GM19452 (cell line): Measurements from ENCODE around the gene SMYD2.
A peak's percentile ranks its signal among the peaks of the same experiment; 100 is the strongest.

Experiments
- ATAC-seq: cut with Tn5 transposase; IDR thresholded peaks from one replicate; pipeline ENCODE4 v1.9.1; 2021; ENCODE audit not compliant: unreplicated experiment

SMYD2 gene

DNA sequence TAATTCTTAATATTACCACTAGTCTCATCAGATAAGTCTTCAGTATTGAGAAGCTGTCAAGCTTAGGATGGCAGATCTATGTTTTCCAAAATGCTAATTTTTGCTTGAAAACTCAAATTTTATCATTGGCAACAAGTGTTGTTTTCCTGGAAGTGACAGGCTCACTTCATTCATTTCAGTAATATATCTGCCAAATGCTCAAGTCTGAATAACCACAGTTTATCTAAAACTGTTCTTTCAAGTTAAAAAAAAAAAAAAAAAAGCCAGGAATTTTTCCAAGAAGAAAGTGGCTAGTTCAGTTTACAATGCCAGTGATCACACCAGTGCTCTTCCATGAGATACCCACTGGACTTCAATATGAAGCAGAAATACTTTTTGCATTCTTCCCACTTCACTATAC, 20.6 kb downstream of the SMYD2 start:
- ATAC-seq = no peak

DNA sequence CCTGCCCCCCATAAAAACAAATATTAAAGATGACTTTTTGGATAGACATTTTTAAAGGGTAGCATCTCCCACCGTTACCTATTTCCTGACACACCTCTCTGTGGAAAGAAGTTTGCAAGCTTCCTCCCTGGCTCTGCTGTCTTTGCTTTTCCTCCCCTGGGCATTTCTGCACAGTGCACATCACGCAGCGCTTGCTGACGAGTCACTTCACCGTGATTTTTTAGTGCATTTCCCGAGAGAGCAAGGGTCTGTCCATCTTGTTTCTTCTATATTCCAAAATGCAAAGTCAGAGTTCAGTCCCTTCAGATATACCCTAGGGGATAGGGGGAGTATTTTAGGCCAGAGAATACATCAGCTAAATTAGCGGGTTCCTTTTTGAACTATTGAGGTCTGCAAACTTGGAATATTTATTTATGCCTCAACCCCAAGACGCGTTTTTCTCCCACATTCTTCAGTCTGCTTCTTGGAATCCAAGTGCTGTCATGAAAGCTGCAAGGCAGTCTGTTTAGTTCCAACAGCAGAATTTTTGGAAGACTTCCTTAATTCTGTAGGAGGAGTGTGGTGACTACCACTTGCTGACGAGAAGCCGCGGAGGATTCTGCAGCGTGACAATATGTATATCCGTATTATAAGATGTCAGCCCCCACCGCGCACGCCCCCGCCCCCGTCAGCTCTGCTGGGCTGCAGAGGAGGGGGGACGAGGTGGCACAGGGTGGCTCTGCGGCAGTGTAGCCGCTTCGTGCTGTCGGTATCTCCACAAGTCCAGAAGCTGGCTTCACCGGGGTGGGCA, 22.4 kb downstream of the SMYD2 start:
- no peak for ATAC-seq

DNA sequence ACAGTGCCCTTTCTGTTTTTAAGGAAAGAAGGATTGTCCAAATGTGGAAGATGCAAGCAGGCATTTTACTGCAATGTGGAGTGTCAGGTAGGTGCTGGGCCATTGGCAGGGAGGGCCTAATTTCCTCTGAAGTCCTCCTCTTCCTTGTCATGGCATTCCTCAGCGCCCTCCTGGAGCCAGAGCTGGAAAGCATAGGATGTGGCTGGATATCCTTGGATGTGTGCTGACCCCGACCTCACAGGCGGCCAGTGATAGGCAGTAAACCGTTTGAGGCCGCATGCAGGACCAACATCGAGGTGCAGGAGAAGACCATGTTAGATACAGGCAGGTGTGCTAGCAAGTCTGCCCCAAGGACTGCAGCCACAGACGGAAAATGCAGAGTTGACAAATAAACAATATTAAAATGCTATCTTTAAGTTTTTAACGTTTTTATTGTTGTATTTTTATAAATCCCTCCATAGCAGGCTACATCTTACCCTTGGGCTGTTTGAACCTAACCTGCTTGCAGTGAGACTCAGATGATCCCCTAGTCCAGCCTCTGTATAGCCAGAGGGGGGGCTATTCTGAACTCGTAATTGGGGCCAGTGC, 24.3 kb downstream of the SMYD2 start:
- no peak for ATAC-seq

DNA sequence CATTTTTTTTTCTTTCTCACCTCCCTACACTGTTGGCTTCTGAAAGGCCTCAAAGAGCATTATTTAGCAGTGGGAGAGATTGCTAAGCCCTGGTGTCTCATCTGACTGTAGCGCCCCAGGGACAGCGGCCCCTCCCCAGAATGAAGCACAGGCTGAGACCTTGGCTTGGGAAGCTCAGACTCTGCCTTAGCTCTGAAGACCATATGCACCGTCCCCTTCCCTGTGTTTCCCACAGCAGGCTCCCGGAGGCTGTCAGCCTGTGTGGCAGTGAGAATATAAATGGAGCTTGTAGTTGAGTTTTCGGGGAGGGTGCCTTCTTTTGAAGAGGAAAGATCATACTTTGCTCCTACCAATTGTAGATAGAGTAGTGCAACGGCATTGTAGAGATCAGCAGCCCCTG, 25.3 kb downstream of the SMYD2 start:
- no peak for ATAC-seq

DNA sequence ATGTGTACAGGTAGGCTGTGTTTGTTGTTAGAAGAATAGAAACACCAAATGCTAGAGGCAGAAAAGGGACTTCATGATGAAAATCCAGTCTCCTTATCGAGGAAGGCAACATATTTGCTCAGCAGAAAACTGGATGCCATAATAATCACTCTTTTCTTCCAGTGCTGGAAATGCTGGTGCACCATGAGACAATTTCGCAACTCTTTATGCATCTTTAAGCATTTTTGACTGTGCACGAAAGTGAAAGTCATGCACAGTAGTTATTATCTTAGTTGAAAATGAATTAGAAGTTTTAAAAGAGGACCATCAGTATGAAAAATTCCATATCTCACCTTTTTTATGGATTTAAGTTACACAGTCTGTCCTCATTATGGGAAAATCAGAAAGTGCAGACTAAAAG, 29.1 kb downstream of the SMYD2 start:
- ATAC-seq = no peak

DNA sequence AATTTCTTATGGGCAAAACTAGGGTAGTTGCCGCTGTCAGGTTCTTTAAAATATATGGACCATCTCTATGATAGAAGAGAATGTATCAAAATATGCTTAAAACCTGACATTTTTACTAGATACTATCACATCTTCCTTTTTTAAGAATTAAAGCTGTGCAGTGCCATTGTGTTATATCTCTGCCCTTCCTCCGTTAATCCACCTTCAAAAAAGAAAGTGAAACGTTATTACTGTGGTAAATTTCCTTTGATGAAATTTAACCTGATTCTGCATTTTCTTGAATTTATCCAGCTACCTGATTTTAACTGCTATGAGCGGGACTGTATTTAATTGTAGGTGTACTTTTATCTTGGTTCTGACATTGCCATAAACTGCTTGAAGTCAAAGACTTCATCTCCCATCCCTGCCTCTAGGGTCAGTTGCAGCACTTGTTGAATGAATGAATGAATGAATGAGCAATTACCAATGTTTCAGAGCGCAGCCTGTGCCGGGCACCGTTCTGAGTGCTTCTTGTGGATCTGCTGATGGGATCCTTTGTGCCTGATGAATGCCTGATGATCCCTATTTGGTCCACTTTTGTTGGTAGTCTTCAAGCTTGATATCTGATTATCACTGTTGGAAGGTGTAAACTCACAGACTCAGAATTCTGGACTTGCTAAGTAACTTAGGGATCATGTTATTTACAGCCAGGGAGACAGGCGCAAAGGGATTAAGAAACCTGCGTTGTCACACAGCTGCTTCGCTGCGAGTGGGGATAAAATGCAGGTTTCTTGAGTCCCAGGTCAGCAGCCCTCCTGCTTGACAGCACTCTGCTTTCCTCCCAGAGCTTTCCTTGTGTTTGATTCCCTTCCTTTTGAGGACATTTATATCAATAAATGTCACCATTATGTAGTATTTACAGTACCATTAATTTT, 30.1 kb downstream of the SMYD2 start:
- no peak for ATAC-seq

DNA sequence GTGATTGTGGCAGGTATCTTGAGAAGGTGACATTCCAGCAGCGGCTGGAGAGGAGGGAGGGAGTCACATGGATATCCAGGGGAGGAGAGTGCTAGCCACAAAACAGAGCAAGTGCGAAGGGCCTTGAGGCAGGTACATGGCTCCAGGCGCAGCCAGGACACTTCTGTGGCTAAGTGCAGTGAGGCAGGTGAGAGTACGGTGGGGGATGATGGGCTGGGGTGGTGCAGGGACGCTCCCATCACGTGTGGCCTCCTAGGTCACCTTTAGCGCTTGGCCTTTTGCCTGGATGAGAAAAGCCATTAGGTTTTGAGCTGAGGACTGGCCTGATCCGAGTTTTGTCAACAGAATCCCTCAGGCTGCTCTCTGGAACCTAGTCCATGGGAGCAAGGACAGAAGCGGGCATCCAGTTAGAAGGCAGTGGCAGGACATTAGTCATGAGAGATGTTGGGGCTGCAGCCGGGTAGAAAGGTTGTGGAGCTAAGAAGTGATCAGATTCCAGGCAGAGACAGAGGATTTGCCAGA, 31.6 kb downstream of the SMYD2 start:
- no peak for ATAC-seq

DNA sequence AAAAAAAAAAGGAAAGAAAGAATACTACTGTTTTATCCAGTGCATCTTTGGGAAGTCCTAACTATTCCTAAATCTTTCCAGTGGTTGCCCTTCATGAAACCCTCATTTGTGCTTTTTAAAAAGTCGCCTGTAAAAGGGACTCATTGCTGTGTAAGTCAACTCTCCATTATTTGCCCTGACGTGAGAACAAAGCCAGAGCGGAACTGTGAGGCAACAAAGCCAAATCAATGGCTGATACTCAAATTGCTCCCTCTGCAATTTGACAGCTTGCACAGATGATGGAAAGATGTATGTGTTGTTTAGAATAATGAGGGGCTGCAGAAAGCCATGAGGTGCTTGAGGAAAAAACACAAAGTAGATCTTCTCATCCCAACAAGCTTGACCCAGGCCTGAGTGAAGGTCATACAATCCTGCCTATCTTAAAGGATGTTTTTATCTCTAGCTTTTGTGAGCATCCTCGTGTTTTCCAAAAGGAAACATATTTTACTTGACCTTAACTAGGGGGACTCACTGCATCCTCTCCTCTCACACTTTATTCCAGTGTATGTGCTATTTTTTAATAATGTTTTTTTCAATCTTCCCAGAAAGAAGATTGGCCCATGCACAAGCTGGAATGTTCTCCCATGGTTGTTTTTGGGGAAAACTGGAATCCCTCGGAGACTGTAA, 33.4 kb downstream of the SMYD2 start:
- no peak for ATAC-seq

DNA sequence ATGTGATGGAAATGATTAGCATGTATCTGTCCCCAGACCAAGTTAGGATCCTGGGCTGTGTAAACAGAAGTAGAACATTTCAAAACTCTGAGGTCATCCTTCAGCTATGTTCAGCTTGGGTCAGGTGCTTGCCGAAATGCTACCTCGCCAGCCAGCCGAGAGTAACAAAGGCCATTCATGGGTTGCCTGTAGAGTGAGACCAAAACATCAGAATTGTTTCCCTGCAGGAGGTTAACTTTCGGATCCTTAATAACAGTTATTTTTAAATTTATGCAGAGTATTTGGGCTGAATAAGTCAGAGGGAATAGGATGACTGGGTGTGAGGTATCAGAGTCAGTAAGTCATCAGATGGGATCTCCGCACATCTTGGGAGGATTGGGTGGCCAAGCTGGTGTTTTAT, 35.6 kb downstream of the SMYD2 start:
- no peak for ATAC-seq

DNA sequence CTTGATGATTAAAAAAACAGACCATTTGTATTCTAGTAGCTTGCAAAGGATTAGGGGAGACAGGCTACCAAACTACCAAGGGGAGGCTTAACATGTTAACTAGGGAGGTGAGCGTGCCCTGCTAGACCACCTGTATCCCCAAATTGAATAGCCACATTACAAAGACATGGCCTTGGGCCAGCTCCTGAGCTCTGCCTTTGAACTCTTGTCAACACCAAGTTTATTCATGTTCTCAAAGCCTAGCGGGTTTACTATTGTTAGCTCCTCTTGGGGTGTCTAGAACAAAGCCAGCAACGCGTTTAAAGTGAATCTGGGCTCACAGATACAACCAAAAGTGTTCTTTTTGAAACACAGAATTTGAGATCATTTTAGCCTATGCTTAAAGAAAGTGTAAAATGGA, 36.3 kb downstream of the SMYD2 start:
- ATAC-seq = no peak

DNA sequence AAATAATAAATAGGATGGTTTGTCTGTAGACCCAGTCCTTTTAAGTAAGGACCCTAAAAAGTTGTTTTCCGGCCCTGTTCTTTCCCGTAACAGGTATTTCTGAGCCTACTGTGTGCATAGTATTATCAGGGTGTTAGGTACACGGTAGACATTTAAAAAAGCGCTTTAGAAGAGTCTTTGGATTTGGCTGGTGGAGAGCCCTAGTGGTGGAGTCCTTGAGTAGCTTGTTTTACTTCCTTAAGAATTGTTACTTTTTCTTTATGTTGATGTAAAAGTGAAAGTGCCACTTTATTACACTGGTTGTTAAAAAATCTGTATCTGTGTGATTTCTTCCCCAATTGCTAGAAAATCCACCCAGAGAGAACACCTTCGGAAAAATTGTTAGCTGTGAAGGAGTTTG, 36.8 kb downstream of the SMYD2 start:
- ATAC-seq = no peak

DNA sequence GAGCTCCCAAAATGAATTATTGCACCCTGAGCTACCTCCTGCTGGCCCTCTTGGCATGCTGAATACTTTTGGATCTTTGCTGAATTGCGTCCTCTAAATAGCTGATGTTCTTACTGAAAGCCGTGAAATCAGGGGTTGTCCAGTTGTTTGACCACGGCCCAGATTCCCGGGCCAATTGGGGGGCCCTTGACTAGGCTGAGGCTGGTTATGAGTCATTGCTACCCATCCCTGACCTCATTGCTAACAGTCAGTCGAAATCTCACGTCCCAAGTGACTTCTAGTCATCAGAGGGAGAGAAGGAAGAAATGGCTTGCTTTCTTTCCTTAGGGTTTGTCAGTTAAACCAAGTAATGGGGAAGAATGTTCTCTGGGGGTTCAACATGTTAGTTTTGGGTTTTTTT, 37.4 kb downstream of the SMYD2 start:
- no peak for ATAC-seq

DNA sequence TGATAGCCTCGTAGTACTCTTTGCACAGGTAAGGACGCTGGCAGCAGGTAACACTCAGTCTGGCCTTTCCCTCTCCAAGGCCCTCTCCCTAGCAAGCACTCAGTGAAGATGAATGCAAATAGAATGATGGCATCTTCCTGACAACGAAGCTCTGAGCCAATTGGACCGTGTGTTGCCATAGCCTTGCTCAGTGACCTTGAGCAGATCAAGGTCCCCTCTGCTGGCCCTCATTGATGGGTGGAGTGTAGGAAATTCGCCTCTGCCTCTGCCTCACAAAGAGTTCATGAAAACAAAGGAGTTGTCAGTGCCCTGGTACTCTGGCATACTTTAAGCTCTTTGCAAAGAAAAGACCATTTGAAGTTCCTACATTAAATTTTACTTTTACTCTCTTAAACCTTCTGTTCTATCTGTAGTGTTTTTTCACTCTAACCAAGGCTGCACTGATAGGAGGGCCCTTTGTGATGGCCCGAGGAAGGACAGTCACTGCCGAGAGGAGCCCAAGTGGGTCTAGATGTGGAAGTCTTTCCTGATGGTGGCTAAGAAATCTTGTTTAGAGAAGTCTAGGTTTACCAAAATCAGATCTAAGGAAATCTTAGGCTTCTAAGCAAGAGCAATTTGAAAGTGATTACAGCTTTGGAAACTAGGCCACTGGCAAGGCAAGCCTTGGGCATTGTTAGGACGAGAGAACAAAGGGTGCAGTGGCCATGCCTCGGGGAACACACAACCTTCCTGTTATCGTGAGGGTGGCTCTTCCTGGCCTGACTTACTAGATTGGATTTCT, 38.2 kb downstream of the SMYD2 start:
- no peak for ATAC-seq

DNA sequence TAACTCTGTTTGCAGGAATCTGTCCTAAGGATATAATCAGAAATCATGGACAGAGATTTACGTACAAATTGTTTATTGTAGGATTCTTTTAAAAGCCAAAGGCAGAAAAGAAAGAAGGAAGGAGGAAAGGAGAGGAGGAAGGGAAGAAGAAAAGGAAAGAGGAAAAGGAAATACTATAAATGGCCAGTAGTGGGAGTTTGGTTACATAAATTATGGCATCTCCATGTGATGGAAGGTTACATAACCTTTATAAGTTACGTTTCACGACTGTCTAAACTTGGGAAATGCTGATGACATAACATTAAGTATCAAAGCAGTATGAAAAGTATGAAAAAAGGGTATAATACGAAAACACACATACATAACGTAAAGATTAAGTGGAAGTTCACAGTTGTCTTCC, 39.0 kb downstream of the SMYD2 start:
- no peak for ATAC-seq

DNA sequence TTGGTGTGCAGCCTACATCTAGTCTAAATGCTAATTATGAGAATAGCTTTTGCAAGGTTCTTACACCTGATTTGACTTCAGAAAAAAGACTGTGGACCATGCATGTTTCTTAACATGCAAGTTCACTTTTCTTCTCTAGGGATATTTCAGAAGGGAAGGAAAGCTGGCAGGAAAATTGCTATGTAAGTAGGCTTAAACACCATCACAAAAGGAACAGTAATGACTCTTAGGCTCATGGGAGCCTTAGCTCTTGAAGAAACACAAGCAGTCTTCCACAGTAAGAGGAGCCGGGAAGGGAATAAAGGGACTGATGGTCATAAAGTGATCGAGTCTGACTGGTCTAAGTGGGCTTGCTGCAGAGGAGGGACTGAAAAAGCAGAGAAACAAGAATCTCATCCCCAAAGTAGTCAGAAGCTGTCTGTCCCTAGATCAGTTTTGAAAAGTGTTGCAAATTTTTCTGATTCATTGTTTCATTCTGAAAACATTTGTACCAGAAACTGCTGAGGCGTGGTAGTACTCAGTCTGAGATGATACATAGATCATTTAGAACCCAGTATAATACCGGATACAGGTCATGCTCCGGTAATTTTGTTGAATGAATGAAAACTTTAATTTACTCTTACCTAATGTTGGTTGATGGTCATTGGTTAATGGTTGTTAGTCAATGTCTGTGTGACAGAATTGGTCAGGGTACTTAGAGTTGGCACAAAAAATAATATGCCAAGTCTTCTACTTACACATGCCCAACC, 40.9 kb downstream of the SMYD2 start:
- ATAC-seq = peak; percentile 79

DNA sequence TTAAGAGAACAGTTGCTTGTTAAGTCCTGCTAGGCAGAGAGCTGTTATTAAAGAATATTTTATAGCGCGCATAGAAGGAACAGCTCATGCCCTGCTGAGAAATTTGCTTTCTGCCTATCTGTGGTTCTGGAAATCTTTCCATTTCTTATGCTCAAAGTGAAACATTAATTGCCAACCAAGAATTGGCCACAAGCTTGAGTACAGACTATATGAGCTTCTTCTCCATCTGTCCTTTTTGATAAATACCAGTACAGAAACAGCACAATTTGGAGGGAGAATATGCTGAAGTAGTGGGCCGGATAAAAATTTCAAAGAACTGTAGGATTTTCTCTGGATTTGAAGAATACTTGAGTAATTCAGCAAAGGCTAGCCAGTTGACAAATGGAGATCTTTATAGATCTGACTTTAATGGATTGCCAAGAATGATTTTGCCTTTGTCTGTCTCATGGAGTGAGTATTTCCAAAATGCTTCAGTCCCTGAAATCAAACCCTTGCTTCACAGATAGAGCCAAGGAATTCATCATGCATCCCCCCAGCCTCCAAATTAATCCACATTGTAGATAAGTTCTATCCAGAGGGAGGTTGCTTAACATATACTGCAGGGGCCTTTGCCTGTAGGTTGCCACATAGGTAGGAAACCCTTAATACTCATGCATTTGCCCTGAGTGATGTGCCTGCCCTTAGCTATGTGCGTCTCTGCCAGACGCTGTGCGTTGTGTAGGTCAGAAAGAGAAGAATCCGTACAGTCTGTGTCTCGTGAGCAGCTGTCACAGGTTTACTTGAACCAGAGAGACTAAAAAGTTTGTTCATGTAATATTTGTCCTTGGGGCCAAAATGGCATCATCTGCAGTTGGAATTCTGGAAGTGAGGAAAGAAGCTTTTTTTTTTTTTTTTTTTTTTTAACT, 44.2 kb downstream of the SMYD2 start:
- ATAC-seq = no peak

DNA sequence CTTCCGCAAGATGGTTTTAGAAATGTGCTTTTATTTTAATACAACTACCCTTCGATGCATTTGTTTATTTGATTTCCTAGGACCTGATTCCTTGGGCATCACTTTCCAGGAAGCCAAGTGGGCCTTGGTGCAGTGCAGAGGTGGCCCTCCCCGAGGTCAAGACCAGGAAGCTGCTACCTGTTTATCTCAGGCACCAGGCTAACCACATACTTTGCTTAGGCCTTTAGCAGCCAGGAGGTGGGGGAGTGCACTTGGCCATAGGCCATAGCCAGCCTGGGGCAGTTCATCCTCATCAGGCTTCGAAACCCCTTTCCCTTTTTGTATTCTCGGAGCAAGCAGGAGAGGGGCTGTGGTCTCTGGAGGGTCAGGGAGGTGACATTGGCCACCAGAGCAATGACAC, 45.4 kb downstream of the SMYD2 start:
- no peak for ATAC-seq

DNA sequence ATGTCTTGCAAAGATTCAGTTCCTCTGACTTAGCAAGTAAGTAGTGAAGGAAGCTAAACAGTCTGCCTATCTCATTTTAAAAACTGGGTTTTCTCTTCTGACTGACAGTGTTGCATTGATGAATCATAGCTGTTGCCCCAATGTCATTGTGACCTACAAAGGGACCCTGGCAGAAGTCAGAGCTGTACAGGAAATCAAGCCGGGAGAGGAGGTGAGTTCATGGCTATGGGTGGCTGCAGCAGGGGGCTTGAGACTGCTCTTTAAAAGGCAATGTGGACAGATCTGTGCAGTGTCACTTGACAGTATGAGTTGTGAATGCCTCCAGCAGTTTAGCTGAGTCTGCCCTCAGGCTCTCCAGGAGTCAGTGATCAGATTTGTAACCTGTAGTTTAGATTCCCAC, 46.6 kb downstream of the SMYD2 start:
- no peak for ATAC-seq
